ACC112 (cell line): Measurements from ENCODE around the gene AMFR.

Experiments
- H2AFZ ChIP-seq: fragments of 200-600 bp; sonication (generic); one replicate; pipeline ENCODE4 v1.6.0; 2017; ENCODE audit warnings: antibody characterized with exemption, low read length; ENCODE audit not compliant: unreplicated experiment
- H3K27ac ChIP-seq: fragments of 200-600 bp; sonication (generic); 2 replicates; pipeline ENCODE4 v1.5.1; 2014; ENCODE audit warnings: low read depth, mild to moderate bottlenecking, antibody characterized with exemption, low read length, moderate library complexity
- H3K27me3 ChIP-seq: fragments of 200-600 bp; sonication (generic); 2 replicates; pipeline ENCODE4 v1.6.1; 2014; ENCODE audit warnings: mild to moderate bottlenecking, antibody characterized with exemption, low read length, moderate library complexity, mixed read lengths; ENCODE audit not compliant: insufficient read depth
- H3K36me3 ChIP-seq: fragments of 200-600 bp; sonication (generic); 2 replicates; pipeline ENCODE4 v1.6.1; 2016; ENCODE audit warnings: mild to moderate bottlenecking, antibody characterized with exemption, low read length, moderate library complexity, mixed read lengths; ENCODE audit not compliant: insufficient read depth
- H3K4me1 ChIP-seq: fragments of 200-600 bp; sonication (generic); one replicate; pipeline ENCODE4 v1.6.1; 2016; ENCODE audit warnings: low read length, mixed read lengths; ENCODE audit not compliant: insufficient read depth, unreplicated experiment, control insufficient read depth
- H3K4me3 ChIP-seq: fragments of 200-600 bp; sonication (generic); 2 replicates; pipeline ENCODE4 v1.5.1; 2014; ENCODE audit warnings: mild to moderate bottlenecking, low read depth, low read length
- H3K79me2 ChIP-seq: fragments of 200-600 bp; sonication (generic); one replicate; pipeline ENCODE4 v1.6.0; 2016; ENCODE audit warnings: low read length; ENCODE audit not compliant: control insufficient read depth, unreplicated experiment, insufficient read depth

Gene AMFR

DNA sequence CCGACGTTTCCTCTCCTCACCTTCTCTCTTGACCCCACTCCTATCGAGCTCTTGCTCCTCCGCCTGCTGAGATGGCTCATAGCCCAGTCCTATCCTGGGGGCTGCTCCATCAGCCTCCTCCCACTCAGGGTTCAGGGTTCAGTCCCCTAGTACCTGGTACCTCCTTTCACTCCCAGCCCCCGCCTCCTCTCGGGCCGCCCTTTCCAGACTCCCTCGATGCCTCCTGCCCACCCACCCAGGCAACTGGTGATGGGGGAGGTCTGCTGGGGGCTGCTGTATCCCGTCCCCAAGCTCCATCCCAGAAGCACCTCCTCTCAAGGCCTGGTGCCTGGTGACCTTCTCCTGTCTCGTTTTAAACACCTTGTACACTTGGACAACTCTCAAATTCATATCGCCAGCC, 93.9 kb downstream of the AMFR start:
- Histone ChIP-seq H2AFZ (no peak overlapping the region), H3K27ac (no peak overlapping the region)

DNA sequence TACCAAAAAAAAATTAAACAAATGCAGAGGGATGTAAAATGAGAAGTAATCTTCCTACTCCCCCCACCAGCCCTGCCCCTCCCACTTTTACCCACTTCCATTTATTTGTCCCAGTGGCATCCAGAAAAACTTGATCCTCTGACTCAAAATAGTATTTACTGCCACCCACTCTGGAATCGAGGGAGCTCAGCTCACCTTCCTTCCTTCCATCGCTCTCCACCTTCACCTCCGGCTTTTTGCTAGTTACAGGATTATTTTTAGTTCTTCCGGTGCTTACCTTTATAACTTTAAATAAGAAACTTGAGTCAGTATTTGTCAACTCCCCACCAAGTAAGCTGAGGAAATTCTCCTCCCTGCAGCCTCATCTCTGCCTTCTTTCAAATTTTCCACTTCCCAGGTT, 94.9 kb downstream of the AMFR start:
- Histone ChIP-seq H3K4me1 (no peaks in the 10 kb centered on the region), H3K27me3 (no peaks in the 10 kb centered on the region), H3K36me3 (no peaks in the 10 kb centered on the region), H2AFZ (no peak overlapping the region), H3K27ac (no peak overlapping the region), H3K4me3 (no peak overlapping the region), H3K79me2 (no peaks in the 10 kb centered on the region)

More for the DNA sequence above, 93.9 kb downstream of the AMFR start:
- Histone ChIP-seq H3K27me3 (no peaks in the 10 kb centered on the region), H3K79me2 (no peaks in the 10 kb centered on the region), H3K4me1 (no peaks in the 10 kb centered on the region), H3K36me3 (no peaks in the 10 kb centered on the region), H3K4me3 (no peak overlapping the region)

DNA sequence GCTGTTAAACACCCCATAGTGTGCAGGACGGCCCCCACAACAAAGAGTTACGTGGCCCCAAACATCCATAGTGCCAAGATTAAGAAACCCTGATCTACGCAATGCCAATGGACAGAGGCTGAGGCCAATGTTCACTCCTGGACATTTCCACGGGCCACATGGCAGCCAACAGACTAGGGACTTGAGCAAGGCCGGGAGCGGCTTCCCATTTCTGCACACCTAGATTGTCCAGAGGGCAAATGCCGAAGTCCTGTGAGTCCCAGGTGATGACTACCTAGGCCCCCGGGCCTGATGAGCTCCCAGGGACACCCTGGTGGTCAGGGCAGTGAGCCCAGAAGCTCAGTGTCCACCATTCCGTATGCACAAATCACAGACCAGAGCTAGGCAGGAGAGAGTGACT, 95.5 kb downstream of the AMFR start:
- H2AFZ ChIP-seq: no peak overlapping the region
- no peak overlapping the region for H3K27ac ChIP-seq
- no peak overlapping the region for H3K4me3 ChIP-seq
- no peaks in the 10 kb centered on the region for H3K36me3 ChIP-seq
- H3K79me2 ChIP-seq: no peaks in the 10 kb centered on the region
- no peaks in the 10 kb centered on the region for H3K4me1 ChIP-seq
- no peaks in the 10 kb centered on the region for H3K27me3 ChIP-seq

DNA sequence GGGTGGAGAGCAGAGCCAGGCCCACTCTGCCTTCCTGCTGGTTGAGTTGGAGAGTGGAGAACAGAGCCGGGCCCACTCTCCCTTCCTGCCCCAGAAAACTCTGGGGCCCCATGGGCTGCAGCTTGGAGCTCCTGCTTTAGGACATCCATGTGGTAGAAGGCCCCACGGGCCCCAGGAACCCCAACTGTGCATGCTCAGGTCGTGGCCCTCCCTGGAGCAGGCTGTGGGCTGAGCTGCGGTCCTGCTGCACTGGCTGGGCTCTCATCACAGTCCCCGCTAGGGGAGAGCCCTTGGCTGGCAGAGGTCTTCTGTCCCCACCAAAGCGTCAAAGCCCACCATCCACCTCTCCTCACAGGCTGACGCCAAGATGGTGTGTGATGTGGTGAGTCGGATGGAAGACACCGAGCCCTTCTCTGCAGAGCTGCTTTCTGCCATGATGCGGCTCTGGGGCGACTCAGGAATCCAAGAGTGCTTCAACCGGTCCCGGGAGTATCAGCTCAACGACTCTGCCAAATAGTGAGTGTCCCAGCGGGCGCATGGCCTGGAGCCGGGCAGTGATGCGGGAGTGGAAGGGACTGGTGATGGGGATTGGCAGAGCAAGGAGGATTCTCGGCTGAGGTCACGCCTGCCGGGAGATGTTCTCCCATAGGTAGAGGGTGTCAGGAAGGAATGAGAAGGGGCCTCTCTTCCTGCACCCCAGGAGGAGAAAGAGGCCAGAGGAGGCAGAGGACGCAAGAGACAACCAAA, 96.9 kb downstream of the AMFR start:
- H3K4me3 ChIP-seq: no peak overlapping the region
- H3K27me3 ChIP-seq: no peaks in the 10 kb centered on the region
- H3K27ac ChIP-seq: no peak overlapping the region
- H3K79me2 ChIP-seq: no peaks in the 10 kb centered on the region
- no peaks in the 10 kb centered on the region for H3K4me1 ChIP-seq
- H2AFZ ChIP-seq: no peak overlapping the region
- H3K36me3 ChIP-seq: no peaks in the 10 kb centered on the region

DNA sequence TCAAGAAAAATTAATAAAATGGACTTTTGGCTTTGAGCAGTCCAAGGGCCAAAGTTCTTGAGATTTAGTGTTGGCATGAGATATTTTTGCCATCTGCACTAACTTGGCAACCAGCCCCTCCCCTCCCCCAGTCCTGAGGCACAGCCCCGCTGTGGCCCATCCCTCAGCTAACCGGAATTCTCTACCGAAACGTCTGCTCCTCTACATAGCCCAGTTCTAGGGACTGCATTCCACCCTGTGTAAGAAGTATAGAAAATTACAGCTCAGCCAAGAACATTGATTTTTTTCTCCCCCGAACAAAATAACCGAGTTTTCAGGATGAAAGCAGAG, 97.5 kb downstream of the AMFR start:
- Histone ChIP-seq H3K27ac (no peak overlapping the region), H3K36me3 (no peaks in the 10 kb centered on the region), H3K79me2 (no peaks in the 10 kb centered on the region), H3K4me3 (no peak overlapping the region), H2AFZ (no peak overlapping the region), H3K27me3 (no peaks in the 10 kb centered on the region), H3K4me1 (no peaks in the 10 kb centered on the region)

DNA sequence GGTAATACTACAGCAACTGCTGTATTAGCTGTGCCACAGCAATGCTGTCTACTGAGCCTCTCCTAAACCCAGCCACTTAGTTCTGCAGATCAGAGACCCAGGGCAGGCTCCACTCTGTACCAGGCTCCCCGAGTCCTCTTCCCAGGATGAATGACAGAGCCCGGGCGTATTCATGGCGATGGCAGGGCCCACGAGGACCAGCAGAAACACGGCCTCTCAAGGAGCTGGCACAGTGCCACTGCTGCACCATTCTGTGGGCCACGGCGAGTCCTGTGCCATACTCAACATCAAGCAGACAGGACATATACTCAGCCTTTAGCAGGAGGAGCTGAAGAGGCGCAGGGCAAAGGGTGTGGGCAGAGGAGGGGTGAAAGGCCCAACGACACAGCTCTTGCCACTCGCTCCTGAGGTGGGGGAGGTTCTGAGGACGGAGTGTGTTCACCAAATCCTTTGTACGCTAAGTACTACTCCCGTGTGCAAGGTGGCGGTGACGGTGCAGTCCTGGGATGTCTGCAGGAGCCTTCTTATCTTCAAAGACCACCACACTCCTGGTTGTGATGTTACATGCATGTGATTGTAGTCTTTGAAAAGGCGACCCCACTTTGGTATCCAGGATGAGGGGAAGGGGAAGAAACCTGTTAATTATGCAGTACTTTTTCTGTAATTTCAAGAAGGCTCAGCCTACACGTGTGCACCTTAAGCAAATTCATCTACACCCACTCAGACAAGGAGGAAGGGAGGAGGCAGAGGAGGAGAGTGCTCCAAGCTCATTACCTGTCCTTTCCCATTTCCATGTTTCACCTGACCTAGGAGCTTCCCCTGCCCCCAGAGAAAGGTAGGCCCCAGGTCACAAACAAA, 98.0 kb downstream of the AMFR start:
- no peak overlapping the region for H3K4me3 ChIP-seq
- H3K4me1 ChIP-seq: no peaks in the 10 kb centered on the region
- no peak overlapping the region for H3K27ac ChIP-seq
- H3K27me3 ChIP-seq: no peaks in the 10 kb centered on the region
- no peaks in the 10 kb centered on the region for H3K36me3 ChIP-seq
- no peak overlapping the region for H2AFZ ChIP-seq
- H3K79me2 ChIP-seq: no peaks in the 10 kb centered on the region

DNA sequence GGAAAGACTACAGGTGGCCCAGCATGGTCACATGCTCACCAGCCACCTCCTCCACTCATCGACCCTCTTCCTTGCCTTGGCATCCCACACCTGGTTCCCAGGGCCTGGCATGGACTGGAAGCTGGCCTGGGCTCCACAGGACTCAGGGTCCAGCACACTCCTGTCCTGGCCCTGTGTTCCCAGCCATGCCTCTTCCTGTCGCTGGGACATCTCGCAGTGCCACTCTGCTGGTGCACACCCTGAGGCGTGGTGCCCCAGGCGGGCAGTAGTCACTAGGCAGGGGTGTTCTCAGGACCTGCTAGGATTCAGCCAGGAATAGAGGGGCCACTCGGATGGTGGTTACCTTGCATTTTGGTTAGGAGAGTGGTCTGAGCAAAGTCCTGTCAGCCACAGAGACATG, 99.4 kb downstream of the AMFR start:
- Histone ChIP-seq H3K79me2 (no peaks in the 10 kb centered on the region), H2AFZ (no peak overlapping the region), H3K4me3 (no peak overlapping the region), H3K27ac (no peak overlapping the region), H3K27me3 (no peaks in the 10 kb centered on the region), H3K4me1 (no peaks in the 10 kb centered on the region), H3K36me3 (no peaks in the 10 kb centered on the region)

DNA sequence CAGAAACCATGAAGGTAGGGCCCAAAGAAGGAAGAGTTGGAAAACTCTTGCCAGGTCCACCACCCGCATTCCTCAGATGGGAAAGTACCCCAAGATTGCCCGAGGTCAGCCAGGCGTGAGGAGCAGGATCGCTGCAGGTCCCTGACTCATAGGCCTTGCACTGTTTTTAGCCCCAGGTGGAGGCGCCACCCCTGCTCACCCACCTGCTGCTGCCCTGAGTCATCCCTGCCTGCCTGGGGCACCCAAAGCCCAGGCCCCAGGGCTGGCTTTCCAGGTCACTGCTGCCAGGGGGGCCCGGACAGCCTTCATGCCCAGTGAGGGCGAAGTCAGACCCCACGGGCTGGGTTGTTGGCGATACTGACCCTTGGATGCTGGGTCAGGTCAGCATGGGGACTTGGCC, 100.9 kb downstream of the AMFR start:
- no peaks in the 10 kb centered on the region for H3K4me1 ChIP-seq
- H3K27ac ChIP-seq: no peak overlapping the region
- no peak overlapping the region for H3K4me3 ChIP-seq
- no peak overlapping the region for H2AFZ ChIP-seq
- no peaks in the 10 kb centered on the region for H3K36me3 ChIP-seq
- H3K27me3 ChIP-seq: no peaks in the 10 kb centered on the region
- H3K79me2 ChIP-seq: no peaks in the 10 kb centered on the region

DNA sequence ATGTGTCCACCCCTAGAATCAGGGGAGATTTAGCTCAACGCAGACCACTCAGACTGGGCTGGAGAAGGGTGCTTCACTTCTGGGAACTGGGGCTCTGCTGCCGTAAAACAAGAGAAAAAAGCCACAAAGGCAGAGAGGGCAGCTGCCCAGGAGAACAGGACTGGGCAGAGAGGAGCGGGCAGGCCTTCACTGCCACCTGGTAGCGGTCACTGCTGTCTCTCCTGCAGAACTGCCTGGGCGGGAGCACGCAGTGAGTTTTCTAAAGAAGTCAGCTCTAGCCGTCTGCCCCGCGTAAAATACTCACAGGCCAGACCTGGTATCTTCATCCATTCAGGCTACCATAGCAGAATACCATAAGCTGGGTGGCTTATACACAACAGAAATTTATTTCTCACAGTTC, 103.8 kb downstream of the AMFR start:
- H3K27me3 ChIP-seq: peaks cover 8% of the 10 kb centered on the region; the same call in 1 of the 2 replicates
- no peak overlapping the region for H2AFZ ChIP-seq
- no peak overlapping the region for H3K4me3 ChIP-seq
- no peak overlapping the region for H3K27ac ChIP-seq
- no peaks in the 10 kb centered on the region for H3K36me3 ChIP-seq
- no peaks in the 10 kb centered on the region for H3K4me1 ChIP-seq
- H3K79me2 ChIP-seq: no peaks in the 10 kb centered on the region

DNA sequence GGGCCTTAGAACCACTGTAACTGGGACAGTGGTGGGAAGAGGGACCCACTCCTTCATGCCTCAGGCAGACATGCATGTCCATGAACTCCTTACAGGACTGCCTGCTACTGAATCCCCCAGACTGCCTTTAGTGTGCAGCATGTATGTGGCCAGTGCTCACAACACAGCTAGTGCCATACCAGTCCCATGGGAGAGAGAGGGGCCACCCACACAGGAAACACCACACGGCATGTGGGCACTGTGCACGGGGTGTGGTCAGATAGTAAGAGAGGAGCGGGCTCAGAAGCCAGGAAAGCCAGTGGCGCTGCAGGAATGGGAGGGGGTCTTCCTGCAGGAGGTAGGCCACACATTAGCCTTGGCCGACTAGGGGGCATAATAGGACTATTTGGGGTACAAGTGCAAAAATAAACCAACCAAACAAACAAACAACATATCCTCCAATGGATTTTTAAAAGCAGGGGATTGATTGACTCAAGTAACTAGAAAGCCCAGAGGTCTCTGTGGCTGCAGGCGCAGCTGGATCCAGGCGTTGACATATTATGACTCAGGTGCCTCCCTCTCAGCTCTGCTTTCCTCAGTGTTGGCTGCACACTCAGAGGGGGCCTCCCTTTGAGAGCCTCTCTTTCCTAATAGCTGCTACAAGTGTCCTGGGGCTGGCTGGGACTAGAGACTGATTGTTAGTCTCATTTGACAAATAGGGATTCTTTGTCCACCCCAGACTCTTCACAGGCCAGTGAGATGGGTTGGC, 104.4 kb downstream of the AMFR start:
- Histone ChIP-seq H3K79me2 (no peaks in the 10 kb centered on the region), H3K4me1 (no peaks in the 10 kb centered on the region), H3K36me3 (no peaks in the 10 kb centered on the region), H2AFZ (no peak overlapping the region), H3K27ac (no peak overlapping the region), H3K4me3 (no peak overlapping the region), H3K27me3 (peaks cover 8% of the 10 kb centered on the region; the same call in 1 of the 2 replicates)
